ENCODE measurements around the gene NRXN3.

- TF ChIP-seq CTCF (IDR thresholded peaks at IDR 0.05) (no peak), POLR2A (IDR thresholded peaks at IDR 0.05) (no peak)
Measured at GRCh38 chr14:78122436-78122835, 47.7 kb upstream of the NRXN3 start.

Measured in heart left ventricle (tissue), 13 donors.